GM19240 (cell line): ENCODE data around the gene SLC24A5.
A peak's percentile ranks its signal among the peaks of the same experiment; 100 is the strongest.

Source experiments
- DNase-seq: peaks from one replicate; pipeline ENCODE4 v3.0.0; 2011; ENCODE audit warnings: low spot score; ENCODE audit not compliant: insufficient read length

Gene SLC24A5

GRCh38 chr15:48109856-48110531 is 10.8 kb upstream of the SLC24A5 start:
- DNase-seq = no peak

GRCh38 chr15:48112242-48112641 is 8.5 kb upstream of the SLC24A5 start:
- no peak for DNase-seq

- DNase-seq = no peak
These were observed 1.5 kb upstream of the SLC24A5 start for GRCh38 chr15:48119277-48119676.

- no peak for DNase-seq
These were observed 1.1 kb downstream of the SLC24A5 start for GRCh38 chr15:48121849-48122248.

- DNase-seq = no peak
These were observed 6.0 kb downstream of the SLC24A5 start for GRCh38 chr15:48126667-48127355.

- DNase-seq = no peak
These were observed 10.5 kb downstream of the SLC24A5 start for GRCh38 chr15:48131324-48131723.

- DNase-seq = no peak
These were observed 12.1 kb downstream of the SLC24A5 start for GRCh38 chr15:48132874-48133273.

GRCh38 chr15:48143856-48144255 is 23.1 kb downstream of the SLC24A5 start:
- no peak for DNase-seq

- DNase-seq = no peak
These were observed 24.1 kb downstream of the SLC24A5 start for GRCh38 chr15:48144889-48145288.

- no peak for DNase-seq
These were observed 25.1 kb downstream of the SLC24A5 start for GRCh38 chr15:48145923-48146322.

- DNase-seq = no peak
These were observed 26.6 kb downstream of the SLC24A5 start for GRCh38 chr15:48147358-48147757.

- DNase-seq = no peak
These were observed 29.1 kb downstream of the SLC24A5 start for GRCh38 chr15:48149858-48150257.

- no peak for DNase-seq
These were observed 32.7 kb downstream of the SLC24A5 start for GRCh38 chr15:48153526-48153925.

- DNase-seq = no peak
These were observed 47.8 kb downstream of the SLC24A5 start for GRCh38 chr15:48168616-48169015.

- no peak for DNase-seq
These were observed 50.2 kb downstream of the SLC24A5 start for GRCh38 chr15:48170981-48171380.

- no peak for DNase-seq
These were observed 54.3 kb downstream of the SLC24A5 start for GRCh38 chr15:48175126-48175525.

- no peak for DNase-seq
These were observed 55.3 kb downstream of the SLC24A5 start for GRCh38 chr15:48176112-48176511.

GRCh38 chr15:48176957-48177356 is 56.2 kb downstream of the SLC24A5 start:
- no peak for DNase-seq

GRCh38 chr15:48177383-48177765 is 56.6 kb downstream of the SLC24A5 start:
- no peak for DNase-seq

GRCh38 chr15:48177766-48178647 is 57.2 kb downstream of the SLC24A5 start, which contains the start of gene MYEF2:
MYEF2 (minus strand) TSS chr15:48178295; CDS start chr15:48178237, 58 bp downstream.
- DNase-seq = peak; percentile 28

- DNase-seq = no peak
These were observed 57.8 kb downstream of the SLC24A5 start for GRCh38 chr15:48178648-48178931.

- no peak for DNase-seq
These were observed 62.0 kb downstream of the SLC24A5 start for GRCh38 chr15:48182749-48183148.
